ENCODE measurements around the gene TMEM140.

DNA sequence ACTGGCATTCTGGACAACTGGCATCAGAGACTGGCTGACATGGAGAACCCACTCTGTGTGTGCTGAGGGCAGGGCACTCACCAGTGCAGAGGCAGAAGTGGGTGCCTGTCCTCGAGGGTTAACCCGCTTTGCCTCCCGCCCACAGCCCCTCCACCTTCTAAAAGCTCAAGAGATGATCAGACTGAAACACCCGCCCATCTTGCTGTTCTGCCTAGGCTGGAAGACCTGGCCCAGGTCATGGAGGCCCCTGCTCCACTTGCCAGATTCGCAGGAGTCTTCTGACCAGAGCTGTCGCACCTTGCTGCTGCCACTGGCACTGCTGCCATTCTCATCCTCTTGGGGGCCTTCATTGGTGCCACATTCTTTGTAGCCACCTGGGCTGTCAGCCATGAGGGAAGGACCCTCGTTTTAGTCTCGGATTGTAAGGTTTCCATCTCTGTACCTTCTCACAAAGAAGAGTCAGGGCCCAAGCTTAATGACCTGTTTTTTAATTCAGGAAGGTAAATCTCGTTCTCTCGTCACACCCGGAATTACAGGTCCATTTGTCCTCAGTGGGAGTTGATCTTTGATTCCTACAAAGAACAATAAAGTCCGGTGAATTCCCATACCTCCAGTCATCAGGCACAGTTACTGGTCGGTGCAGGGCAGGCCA is 20.7 kb downstream of the TMEM140 start:
- TF ChIP-seq, protein P1, sequence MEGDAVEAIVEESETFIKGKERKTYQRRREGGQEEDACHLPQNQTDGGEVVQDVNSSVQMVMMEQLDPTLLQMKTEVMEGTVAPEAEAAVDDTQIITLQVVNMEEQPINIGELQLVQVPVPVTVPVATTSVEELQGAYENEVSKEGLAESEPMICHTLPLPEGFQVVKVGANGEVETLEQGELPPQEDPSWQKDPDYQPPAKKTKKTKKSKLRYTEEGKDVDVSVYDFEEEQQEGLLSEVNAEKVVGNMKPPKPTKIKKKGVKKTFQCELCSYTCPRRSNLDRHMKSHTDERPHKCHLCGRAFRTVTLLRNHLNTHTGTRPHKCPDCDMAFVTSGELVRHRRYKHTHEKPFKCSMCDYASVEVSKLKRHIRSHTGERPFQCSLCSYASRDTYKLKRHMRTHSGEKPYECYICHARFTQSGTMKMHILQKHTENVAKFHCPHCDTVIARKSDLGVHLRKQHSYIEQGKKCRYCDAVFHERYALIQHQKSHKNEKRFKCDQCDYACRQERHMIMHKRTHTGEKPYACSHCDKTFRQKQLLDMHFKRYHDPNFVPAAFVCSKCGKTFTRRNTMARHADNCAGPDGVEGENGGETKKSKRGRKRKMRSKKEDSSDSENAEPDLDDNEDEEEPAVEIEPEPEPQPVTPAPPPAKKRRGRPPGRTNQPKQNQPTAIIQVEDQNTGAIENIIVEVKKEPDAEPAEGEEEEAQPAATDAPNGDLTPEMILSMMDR (conservative IDR thresholded peaks at IDR 0.05), result no peak
- TF ChIP-seq ZFX (IDR thresholded peaks at IDR 0.05), result no peak

All from C4-2B (cell line).